ENCODE results near the gene KRTAP1-3. TPM values are rescaled to one million over a fixed set of nuclear protein-coding genes. Genes with fewer than 3 reads are reported as not detected.

Gene KRTAP1-3
- total RNA-seq, 1 experiment from 2014 or later: not detected

DNA sequence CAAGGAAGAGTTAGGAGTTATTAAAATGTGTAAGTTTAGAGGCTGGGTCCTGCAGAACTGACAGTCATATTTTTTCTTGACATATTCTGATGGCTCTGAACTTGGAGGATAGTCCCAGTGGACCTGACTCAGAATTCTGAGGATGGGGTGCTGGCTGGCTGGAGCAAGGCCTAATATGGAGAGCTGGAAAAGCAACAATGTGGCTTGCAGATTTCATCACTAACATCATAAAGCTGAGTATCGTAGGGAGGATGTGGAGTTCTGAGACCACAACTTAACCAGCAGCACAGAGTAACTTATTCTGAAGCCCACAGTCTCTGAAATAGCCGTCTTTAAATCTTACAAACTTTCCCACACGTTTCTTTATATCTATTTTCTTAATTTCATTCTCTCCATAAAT is 10.0 kb downstream of the KRTAP1-3 start:
- H3K27me3 Mint-ChIP-seq (ENCODE audit: low read depth): no peaks in the 10 kb centered on the region
- no peak overlapping the region for H3K27ac Mint-ChIP-seq
- TF ChIP-seq TP53 (CRISPR knock-in tag; IDR thresholded peaks at IDR 0.05) (no peak), SMAD3 (CRISPR knock-in tag; IDR thresholded peaks at IDR 0.05; ENCODE audit: borderline replicate concordance) (no peak), ZNF138 (CRISPR knock-in tag; conservative IDR thresholded peaks at IDR 0.05) (no peak), FOXP1 (CRISPR knock-in tag; IDR thresholded peaks at IDR 0.05; ENCODE audit: borderline replicate concordance) (no peak), ZNF532 (CRISPR knock-in tag; IDR thresholded peaks at IDR 0.05; ENCODE audit: borderline replicate concordance) (no peak), ESRRA (CRISPR knock-in tag; IDR thresholded peaks at IDR 0.05; ENCODE audit: borderline replicate concordance) (no peak), EMX1 (CRISPR knock-in tag; IDR thresholded peaks at IDR 0.05) (no peak), JAZF1 (CRISPR knock-in tag; IDR thresholded peaks at IDR 0.05) (no peak), FOXJ3 (CRISPR knock-in tag; IDR thresholded peaks at IDR 0.05; ENCODE audit: borderline replicate concordance) (no peak), ZNF263 (CRISPR knock-in tag; IDR thresholded peaks at IDR 0.05; ENCODE audit: low read depth) (no peak), JUN (CRISPR knock-in tag; IDR thresholded peaks at IDR 0.05) (no peak), CREM (CRISPR knock-in tag; IDR thresholded peaks at IDR 0.05) (no peak)
- no peak overlapping the region for H3K4me3 Mint-ChIP-seq
- no peaks in the 10 kb centered on the region for H3K36me3 Mint-ChIP-seq
- peaks cover 13% of the 10 kb centered on the region for H3K9me3 Mint-ChIP-seq
- H3K4me1 Mint-ChIP-seq: no peaks in the 10 kb centered on the region
- DNase-seq (ENCODE audit: low spot score): no peak
- CTCF ChIA-PET: interaction anchor here (1.5 kb wide), 1 partner anchor 161 kb away, joined by 3 read pairs; no protein-coding TSS in a partner anchor
- ATAC-seq: no peak
- POLR2A ChIA-PET: no interaction called here

DNA sequence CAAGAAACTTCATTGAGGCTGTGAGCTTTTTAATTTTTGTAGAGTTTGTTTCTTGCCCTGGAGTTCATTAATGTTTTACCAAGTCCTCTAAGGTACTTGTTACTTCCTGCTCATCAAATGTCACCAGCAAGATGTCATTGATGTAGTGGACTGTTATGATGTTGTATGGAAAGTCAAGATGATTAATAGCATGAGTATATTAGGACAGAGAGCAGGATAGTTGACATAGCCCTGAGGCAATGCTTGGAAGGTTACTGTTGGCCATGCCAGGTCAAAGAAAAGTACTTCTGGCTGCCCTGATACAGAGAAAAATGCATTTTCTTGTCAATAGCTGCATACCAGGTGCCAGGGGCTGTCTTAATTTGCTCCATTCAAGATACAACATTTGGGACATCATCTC is 14.3 kb downstream of the KRTAP1-3 start:
- CTCF ChIA-PET: no interaction called here
- TF ChIP-seq ARID4B (CRISPR knock-in tag; IDR thresholded peaks at IDR 0.05; ENCODE audit: borderline replicate concordance) (no peak), MXD4 (CRISPR knock-in tag; IDR thresholded peaks at IDR 0.05; ENCODE audit: borderline replicate concordance) (no peak), SMAD3 (CRISPR knock-in tag; IDR thresholded peaks at IDR 0.05; ENCODE audit: borderline replicate concordance) (no peak), USF2 (CRISPR knock-in tag; IDR thresholded peaks at IDR 0.05) (no peak), SMAD4 (CRISPR knock-in tag; IDR thresholded peaks at IDR 0.05) (no peak), JUN (CRISPR knock-in tag; IDR thresholded peaks at IDR 0.05) (no peak), ZNF425 (CRISPR knock-in tag; conservative IDR thresholded peaks at IDR 0.05) (no peak)
- TF ChIP-seq, protein P1, sequence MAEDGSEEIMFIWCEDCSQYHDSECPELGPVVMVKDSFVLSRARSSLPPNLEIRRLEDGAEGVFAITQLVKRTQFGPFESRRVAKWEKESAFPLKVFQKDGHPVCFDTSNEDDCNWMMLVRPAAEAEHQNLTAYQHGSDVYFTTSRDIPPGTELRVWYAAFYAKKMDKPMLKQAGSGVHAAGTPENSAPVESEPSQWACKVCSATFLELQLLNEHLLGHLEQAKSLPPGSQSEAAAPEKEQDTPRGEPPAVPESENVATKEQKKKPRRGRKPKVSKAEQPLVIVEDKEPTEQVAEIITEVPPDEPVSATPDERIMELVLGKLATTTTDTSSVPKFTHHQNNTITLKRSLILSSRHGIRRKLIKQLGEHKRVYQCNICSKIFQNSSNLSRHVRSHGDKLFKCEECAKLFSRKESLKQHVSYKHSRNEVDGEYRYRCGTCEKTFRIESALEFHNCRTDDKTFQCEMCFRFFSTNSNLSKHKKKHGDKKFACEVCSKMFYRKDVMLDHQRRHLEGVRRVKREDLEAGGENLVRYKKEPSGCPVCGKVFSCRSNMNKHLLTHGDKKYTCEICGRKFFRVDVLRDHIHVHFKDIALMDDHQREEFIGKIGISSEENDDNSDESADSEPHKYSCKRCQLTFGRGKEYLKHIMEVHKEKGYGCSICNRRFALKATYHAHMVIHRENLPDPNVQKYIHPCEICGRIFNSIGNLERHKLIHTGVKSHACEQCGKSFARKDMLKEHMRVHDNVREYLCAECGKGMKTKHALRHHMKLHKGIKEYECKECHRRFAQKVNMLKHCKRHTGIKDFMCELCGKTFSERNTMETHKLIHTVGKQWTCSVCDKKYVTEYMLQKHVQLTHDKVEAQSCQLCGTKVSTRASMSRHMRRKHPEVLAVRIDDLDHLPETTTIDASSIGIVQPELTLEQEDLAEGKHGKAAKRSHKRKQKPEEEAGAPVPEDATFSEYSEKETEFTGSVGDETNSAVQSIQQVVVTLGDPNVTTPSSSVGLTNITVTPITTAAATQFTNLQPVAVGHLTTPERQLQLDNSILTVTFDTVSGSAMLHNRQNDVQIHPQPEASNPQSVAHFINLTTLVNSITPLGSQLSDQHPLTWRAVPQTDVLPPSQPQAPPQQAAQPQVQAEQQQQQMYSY (CRISPR knock-in tag; IDR thresholded peaks at IDR 0.05): no peak

More for the DNA sequence above, 14.3 kb downstream of the KRTAP1-3 start:
- Mint-ChIP-seq H3K27ac (no peak overlapping the region), H3K36me3 (no peaks in the 10 kb centered on the region), H3K9me3 (peaks cover 13% of the 10 kb centered on the region), H3K4me3 (no peak overlapping the region), H3K27me3 (ENCODE audit: low read depth) (no peaks in the 10 kb centered on the region), H3K4me1 (no peaks in the 10 kb centered on the region)
- no peak for DNase-seq (ENCODE audit: low spot score)
- no peak for ATAC-seq
- POLR2A ChIA-PET: no interaction called here
